ENCODE results near the gene UBQLN2.
"Not testable (repeated sequence)": the region's sequence is repeated elsewhere in the genome, so short reads cannot be mapped to it uniquely, and the experiment has no call there.

The UBQLN2 gene

DNA sequence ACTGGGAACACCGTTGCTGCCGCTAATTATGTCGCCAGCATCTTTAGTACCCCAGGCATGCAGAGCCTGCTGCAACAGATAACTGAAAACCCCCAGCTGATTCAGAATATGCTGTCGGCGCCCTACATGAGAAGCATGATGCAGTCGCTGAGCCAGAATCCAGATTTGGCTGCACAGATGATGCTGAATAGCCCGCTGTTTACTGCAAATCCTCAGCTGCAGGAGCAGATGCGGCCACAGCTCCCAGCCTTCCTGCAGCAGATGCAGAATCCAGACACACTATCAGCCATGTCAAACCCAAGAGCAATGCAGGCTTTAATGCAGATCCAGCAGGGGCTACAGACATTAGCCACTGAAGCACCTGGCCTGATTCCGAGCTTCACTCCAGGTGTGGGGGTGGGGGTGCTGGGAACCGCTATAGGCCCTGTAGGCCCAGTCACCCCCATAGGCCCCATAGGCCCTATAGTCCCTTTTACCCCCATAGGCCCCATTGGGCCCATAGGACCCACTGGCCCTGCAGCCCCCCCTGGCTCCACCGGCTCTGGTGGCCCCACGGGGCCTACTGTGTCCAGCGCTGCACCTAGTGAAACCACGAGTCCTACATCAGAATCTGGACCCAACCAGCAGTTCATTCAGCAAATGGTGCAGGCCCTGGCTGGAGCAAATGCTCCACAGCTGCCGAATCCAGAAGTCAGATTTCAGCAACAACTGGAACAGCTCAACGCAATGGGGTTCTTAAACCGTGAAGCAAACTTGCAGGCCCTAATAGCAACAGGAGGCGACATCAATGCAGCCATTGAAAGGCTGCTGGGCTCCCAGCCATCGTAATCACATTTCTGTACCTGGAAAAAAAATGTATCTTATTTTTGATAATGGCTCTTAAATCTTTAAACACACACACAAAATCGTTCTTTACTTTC, 1.8 kb downstream of the UBQLN2 start:
- no peak overlapping the region for H3K27ac ChIP-seq
- peak overlapping the region; percentile 86 for H3K4me3 ChIP-seq
- TF ChIP-seq FOXP2 (optimal IDR thresholded peaks at IDR 0.05; ENCODE audit: control extremely low read depth, extremely low read length, insufficient read depth): no peak
- TF ChIP-seq EZH2 (IDR thresholded peaks at IDR 0.05): no peak
- TF ChIP-seq POLR2AphosphoS5 (IDR thresholded peaks at IDR 0.05; ENCODE audit: borderline replicate concordance, low read depth, low read length): no peak
- no peak for DNase-seq (ENCODE audit: low read depth, low spot score)
- H3K9me3 ChIP-seq (ENCODE audit: low read depth, low read length): no peaks in the 10 kb centered on the region
- H3K36me3 ChIP-seq (ENCODE audit: insufficient read depth, low read length): no peaks in the 10 kb centered on the region; the same call in 1 of the 2 replicates
- H3K9ac ChIP-seq (ENCODE audit: insufficient read length): peak overlapping the region; percentile 95

DNA sequence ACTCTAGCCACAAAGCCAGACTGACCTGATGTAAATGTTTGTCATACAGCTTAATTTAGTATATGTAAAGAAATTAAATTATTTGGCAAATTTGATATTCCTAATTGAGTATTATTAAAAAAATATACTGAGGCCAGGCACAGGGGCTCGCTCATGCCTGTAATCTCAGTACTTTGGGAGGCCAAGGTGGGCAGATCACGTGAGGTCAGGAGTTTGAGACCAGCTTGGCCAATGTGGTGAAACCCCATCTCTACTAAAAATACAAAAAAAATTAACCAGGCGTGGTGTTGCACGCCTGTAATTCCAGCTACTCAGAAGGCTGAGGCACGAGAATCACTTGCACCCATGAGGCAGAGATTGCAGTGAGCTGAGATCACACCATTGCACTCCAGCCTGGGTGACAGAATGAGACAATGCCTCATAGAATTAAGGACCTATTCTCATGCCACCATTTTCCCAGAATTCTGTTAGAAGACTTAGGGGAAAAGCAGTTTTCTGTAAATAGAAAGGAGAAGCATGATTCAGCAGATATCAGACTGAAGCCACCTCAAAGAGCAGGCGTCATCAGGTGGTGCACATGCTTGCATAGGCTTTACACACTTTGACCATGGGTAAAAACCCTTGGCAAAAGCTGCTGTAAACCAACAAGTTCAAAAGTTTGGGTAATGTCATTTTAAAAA, 6.1 kb downstream of the UBQLN2 start:
- H3K9ac ChIP-seq (ENCODE audit: insufficient read length): no peak overlapping the region
- H3K9me3 ChIP-seq (ENCODE audit: low read depth, low read length): no peaks in the 10 kb centered on the region
- DNase-seq (ENCODE audit: low read depth, low spot score): no peak
- no peaks in the 10 kb centered on the region; the same call in 1 of the 2 replicates for H3K36me3 ChIP-seq (ENCODE audit: insufficient read depth, low read length)
- H3K27ac ChIP-seq: no peak overlapping the region
- no peak for TF ChIP-seq FOXP2 (optimal IDR thresholded peaks at IDR 0.05; ENCODE audit: control extremely low read depth, extremely low read length, insufficient read depth)
- TF ChIP-seq POLR2AphosphoS5 (IDR thresholded peaks at IDR 0.05; ENCODE audit: borderline replicate concordance, low read depth, low read length): no peak
- TF ChIP-seq EZH2 (IDR thresholded peaks at IDR 0.05): no peak
- H3K4me3 ChIP-seq: no peak overlapping the region

GRCh38 chrX:56572975-56573374, 9.5 kb downstream of the UBQLN2 start:
- Histone ChIP-seq H3K27ac (no peak overlapping the region), H3K9ac (ENCODE audit: insufficient read length) (no peak overlapping the region), H3K36me3 (ENCODE audit: insufficient read depth, low read length) (peaks cover 7% of the 10 kb centered on the region; the same call in 1 of the 2 replicates), H3K9me3 (ENCODE audit: low read depth, low read length) (no peaks in the 10 kb centered on the region), H3K4me3 (no peak overlapping the region)
- DNase-seq (ENCODE audit: low read depth, low spot score): no peak
- no peak for TF ChIP-seq FOXP2 (optimal IDR thresholded peaks at IDR 0.05; ENCODE audit: control extremely low read depth, extremely low read length, insufficient read depth)
- no peak for TF ChIP-seq POLR2AphosphoS5 (IDR thresholded peaks at IDR 0.05; ENCODE audit: borderline replicate concordance, low read depth, low read length)
- TF ChIP-seq EZH2 (IDR thresholded peaks at IDR 0.05): no peak

GRCh38 chrX:56574861-56575260, 11.4 kb downstream of the UBQLN2 start:
- no peak overlapping the region for H3K4me3 ChIP-seq
- DNase-seq (ENCODE audit: low read depth, low spot score): no peak
- no peaks in the 10 kb centered on the region for H3K9me3 ChIP-seq (ENCODE audit: low read depth, low read length)
- no peak overlapping the region for H3K27ac ChIP-seq
- TF ChIP-seq POLR2AphosphoS5 (IDR thresholded peaks at IDR 0.05; ENCODE audit: borderline replicate concordance, low read depth, low read length): no peak
- TF ChIP-seq FOXP2 (optimal IDR thresholded peaks at IDR 0.05; ENCODE audit: control extremely low read depth, extremely low read length, insufficient read depth): no peak
- no peak for TF ChIP-seq EZH2 (IDR thresholded peaks at IDR 0.05)
- H3K36me3 ChIP-seq (ENCODE audit: insufficient read depth, low read length): peaks cover 7% of the 10 kb centered on the region; the same call in 1 of the 2 replicates
- no peak overlapping the region for H3K9ac ChIP-seq (ENCODE audit: insufficient read length)

- Histone ChIP-seq H3K9me3 (ENCODE audit: low read depth, low read length) (no peaks in the 10 kb centered on the region), H3K27ac (no peak overlapping the region), H3K9ac (ENCODE audit: insufficient read length) (no peak overlapping the region), H3K36me3 (ENCODE audit: insufficient read depth, low read length) (peaks cover 7% of the 10 kb centered on the region; the same call in 1 of the 2 replicates), H3K4me3 (no peak overlapping the region)
- TF ChIP-seq POLR2AphosphoS5 (IDR thresholded peaks at IDR 0.05; ENCODE audit: borderline replicate concordance, low read depth, low read length): no peak
- TF ChIP-seq FOXP2 (optimal IDR thresholded peaks at IDR 0.05; ENCODE audit: control extremely low read depth, extremely low read length, insufficient read depth): no peak
- no peak for TF ChIP-seq EZH2 (IDR thresholded peaks at IDR 0.05)
- no peak for DNase-seq (ENCODE audit: low read depth, low spot score)
Measured at GRCh38 chrX:56576721-56577120, 13.3 kb downstream of the UBQLN2 start.

- Histone ChIP-seq H3K36me3 (ENCODE audit: insufficient read depth, low read length) (no peaks in the 10 kb centered on the region), H3K9me3 (ENCODE audit: low read depth, low read length) (no peaks in the 10 kb centered on the region), H3K27ac (no peak overlapping the region), H3K9ac (ENCODE audit: insufficient read length) (no peak overlapping the region), H3K4me3 (no peak overlapping the region)
- no peak for TF ChIP-seq FOXP2 (optimal IDR thresholded peaks at IDR 0.05; ENCODE audit: control extremely low read depth, extremely low read length, insufficient read depth)
- TF ChIP-seq POLR2AphosphoS5 (IDR thresholded peaks at IDR 0.05; ENCODE audit: borderline replicate concordance, low read depth, low read length): no peak
- no peak for TF ChIP-seq EZH2 (IDR thresholded peaks at IDR 0.05)
- DNase-seq (ENCODE audit: low read depth, low spot score): no peak
Measured at GRCh38 chrX:56588397-56589188, 25.2 kb downstream of the UBQLN2 start.

GRCh38 chrX:56591830-56592229, 28.4 kb downstream of the UBQLN2 start:
- H3K27ac ChIP-seq; H3K4me3 ChIP-seq; H3K9ac ChIP-seq (ENCODE audit: insufficient read length); H3K9me3 ChIP-seq (ENCODE audit: low read depth, low read length); DNase-seq (ENCODE audit: low read depth, low spot score); H3K36me3 ChIP-seq (ENCODE audit: insufficient read depth, low read length): not testable (repeated sequence)

DNA sequence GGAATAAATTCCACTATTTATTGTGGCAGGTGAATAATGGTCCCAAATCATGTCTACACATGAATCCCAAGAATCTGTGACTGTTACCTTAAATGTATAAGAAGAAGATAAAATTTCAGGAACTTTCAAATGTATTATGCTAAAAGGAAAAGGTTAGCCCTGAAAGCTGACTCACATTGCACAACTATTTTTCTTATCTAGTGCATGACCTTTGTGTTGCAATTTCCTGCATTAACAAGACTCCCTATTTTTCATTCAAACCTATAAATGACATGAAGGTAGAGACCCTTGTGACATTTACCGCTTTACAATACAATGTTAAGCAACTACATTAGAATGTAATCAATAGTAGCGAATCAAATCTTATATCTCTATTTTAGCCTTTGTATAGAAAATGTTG, 36.7 kb downstream of the UBQLN2 start:
- no peak overlapping the region for H3K4me3 ChIP-seq
- DNase-seq (ENCODE audit: low read depth, low spot score): no peak
- H3K36me3 ChIP-seq (ENCODE audit: insufficient read depth, low read length): no peaks in the 10 kb centered on the region
- no peak overlapping the region for H3K27ac ChIP-seq
- TF ChIP-seq POLR2AphosphoS5 (IDR thresholded peaks at IDR 0.05; ENCODE audit: borderline replicate concordance, low read depth, low read length) (no peak), EZH2 (IDR thresholded peaks at IDR 0.05) (no peak), FOXP2 (optimal IDR thresholded peaks at IDR 0.05; ENCODE audit: control extremely low read depth, extremely low read length, insufficient read depth) (no peak)
- H3K9me3 ChIP-seq (ENCODE audit: low read depth, low read length): no peaks in the 10 kb centered on the region
- no peak overlapping the region for H3K9ac ChIP-seq (ENCODE audit: insufficient read length)
